ENCODE results near the gene COASY.
"Not testable (repeated sequence)": the region's sequence is repeated elsewhere in the genome, so short reads cannot be mapped to it uniquely, and the experiment has no call there.

The COASY gene

DNA sequence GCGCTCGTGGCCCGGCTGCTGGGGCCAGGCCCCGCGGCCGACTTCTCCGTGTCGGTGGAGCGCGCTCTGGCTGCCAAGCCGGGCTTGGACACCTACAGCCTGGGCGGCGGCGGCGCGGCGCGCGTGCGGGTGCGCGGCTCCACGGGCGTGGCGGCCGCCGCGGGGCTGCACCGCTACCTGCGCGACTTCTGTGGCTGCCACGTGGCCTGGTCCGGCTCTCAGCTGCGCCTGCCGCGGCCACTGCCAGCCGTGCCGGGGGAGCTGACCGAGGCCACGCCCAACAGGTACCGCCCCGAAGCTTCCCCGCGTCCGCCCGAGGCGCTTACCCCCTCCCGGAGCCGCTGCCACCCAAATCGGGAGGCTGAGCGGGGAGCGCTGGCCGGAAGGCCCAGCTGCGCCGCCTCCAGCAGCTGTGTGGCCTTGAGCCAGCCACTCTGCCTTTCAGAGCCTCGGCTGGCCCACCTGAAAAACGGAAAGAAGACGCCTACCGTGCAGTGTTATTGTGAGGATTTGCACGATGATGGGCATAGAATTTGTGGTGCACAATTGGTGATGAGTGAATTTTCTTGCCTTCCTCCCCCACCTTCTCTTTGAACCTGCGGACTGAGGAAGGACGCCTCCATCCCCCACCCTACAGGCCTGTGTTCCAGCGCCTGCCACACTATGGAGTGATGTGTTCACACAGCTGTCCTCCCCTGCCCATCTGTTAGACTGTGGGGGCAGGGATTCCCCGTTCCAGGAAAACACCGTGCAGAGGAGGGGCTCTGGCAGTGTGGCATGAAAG lies 25.4 kb upstream of the COASY start:
- in situ Hi-C loops (cut with HindIII; ENCODE audit: low sequenced_read_pairs), result no loop called here
- DNase-seq (ENCODE audit: low read depth, low spot score), result peak; percentile 74
- H3K4me3 ChIP-seq (ENCODE audit: low read depth, low read length), result peak overlapping the region; percentile 50
- TF ChIP-seq, protein P1, sequence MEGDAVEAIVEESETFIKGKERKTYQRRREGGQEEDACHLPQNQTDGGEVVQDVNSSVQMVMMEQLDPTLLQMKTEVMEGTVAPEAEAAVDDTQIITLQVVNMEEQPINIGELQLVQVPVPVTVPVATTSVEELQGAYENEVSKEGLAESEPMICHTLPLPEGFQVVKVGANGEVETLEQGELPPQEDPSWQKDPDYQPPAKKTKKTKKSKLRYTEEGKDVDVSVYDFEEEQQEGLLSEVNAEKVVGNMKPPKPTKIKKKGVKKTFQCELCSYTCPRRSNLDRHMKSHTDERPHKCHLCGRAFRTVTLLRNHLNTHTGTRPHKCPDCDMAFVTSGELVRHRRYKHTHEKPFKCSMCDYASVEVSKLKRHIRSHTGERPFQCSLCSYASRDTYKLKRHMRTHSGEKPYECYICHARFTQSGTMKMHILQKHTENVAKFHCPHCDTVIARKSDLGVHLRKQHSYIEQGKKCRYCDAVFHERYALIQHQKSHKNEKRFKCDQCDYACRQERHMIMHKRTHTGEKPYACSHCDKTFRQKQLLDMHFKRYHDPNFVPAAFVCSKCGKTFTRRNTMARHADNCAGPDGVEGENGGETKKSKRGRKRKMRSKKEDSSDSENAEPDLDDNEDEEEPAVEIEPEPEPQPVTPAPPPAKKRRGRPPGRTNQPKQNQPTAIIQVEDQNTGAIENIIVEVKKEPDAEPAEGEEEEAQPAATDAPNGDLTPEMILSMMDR (IDR thresholded peaks at IDR 0.05; ENCODE audit: low read depth, low read length), result no peak

DNA sequence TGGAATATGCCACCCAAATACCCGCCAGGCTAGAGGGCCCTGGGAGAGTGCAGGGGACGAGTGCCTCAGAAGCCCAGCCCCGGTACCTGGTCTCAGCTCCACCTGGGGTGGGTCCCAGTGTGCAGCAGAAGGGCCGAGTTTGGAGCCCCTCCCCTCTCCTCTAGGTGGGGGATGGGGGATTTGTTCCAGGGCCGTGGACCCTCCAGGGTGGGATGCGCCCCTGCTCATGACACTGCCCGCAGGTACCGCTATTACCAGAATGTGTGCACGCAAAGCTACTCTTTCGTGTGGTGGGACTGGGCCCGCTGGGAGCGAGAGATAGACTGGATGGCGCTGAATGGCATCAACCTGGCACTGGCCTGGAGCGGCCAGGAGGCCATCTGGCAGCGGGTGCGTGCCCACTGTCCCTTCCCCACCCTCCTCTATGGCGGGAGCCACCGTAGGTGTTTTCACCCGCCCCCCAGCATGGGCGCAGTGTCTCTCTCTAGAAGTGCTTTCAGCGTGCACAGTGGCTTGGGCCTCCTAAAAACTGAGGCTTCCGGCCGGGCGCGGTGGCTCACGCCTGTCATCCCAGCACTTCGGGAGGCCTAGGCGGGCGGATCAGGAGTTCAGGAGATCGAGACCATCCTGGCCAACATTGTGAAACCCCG lies 24.7 kb upstream of the COASY start:
- peak overlapping the region; percentile 50 for H3K4me3 ChIP-seq (ENCODE audit: low read depth, low read length)
- in situ Hi-C loops (cut with HindIII; ENCODE audit: low sequenced_read_pairs), result no loop called here
- no peak for DNase-seq (ENCODE audit: low read depth, low spot score)
- TF ChIP-seq, protein P1 (IDR thresholded peaks at IDR 0.05; ENCODE audit: low read depth, low read length), result no peak

DNA sequence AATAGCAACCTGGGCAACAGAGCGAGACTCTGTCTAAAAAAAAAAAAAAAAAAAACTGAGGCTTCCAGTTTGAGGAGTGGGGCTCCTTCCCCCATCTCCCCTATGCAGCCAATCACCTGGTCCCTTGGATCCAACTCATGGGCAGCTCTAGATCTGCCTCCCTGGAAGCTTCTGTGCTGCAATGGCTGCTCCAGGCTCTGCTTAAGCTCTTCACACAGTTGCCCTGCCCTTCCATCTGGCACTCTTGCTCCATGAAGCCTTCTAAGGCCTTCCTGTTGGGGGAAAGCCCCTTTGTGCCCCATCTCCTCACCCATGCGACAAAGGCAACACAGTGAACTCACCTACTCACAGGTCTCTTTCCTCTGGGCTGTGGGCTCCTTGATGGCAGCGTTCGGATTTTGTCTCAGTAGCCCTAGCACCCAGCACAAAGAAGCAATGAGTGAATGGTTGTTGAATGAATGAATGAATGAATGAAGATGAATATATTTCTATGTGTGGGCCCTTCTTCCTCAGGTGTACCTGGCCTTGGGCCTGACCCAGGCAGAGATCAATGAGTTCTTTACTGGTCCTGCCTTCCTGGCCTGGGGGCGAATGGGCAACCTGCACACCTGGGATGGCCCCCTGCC lies 24.0 kb upstream of the COASY start:
- in situ Hi-C loops (cut with HindIII; ENCODE audit: low sequenced_read_pairs), result no loop called here
- DNase-seq (ENCODE audit: low read depth, low spot score), result no peak
- TF ChIP-seq, protein P1 (IDR thresholded peaks at IDR 0.05; ENCODE audit: low read depth, low read length), result no peak
- H3K4me3 ChIP-seq (ENCODE audit: low read depth, low read length), result no peak overlapping the region

DNA sequence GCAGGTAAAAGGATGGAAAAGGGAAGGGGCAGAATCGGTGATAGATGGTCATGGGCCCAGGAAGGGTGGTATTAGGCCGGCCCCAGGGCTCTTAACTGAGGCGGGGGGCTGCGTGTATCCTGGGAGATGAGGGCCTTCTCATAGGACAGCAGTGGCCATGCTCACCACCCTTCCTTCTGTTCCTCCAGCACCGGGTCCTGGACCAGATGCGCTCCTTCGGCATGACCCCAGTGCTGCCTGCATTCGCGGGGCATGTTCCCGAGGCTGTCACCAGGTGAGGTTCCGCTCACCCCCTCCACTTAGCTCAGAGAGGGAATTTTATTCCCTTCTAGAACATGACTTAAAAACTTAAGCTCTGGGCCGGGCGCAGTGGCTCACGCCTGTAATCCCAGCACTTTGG lies 23.5 kb upstream of the COASY start:
- DNase-seq (ENCODE audit: low read depth, low spot score), result no peak
- TF ChIP-seq, protein P1 (IDR thresholded peaks at IDR 0.05; ENCODE audit: low read depth, low read length), result no peak
- no peak overlapping the region for H3K4me3 ChIP-seq (ENCODE audit: low read depth, low read length)
- in situ Hi-C loops (cut with HindIII; ENCODE audit: low sequenced_read_pairs), result no loop called here

DNA sequence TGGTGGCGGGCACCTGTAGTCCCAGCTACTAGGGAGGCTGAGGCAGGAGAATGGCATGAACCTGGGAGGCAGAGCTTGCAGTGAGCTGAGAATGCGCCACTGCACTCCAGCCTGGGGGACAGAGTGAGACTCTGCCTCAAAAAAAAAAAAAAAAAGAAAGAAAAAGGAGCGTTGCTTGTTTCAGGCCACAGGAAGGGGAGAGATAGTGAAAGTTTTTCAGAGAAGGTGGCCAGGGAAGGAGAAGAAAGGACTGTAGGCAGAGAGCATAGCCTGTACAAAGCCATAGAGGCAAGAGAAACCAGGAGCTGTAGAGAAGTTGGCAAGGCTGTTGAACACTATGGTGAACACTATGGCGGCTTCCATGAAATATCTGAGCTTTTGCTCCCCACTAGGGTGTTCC lies 21.4 kb upstream of the COASY start:
- in situ Hi-C loops (cut with HindIII; ENCODE audit: low sequenced_read_pairs); DNase-seq (ENCODE audit: low read depth, low spot score); H3K4me3 ChIP-seq (ENCODE audit: low read depth, low read length): not testable (repeated sequence)

DNA sequence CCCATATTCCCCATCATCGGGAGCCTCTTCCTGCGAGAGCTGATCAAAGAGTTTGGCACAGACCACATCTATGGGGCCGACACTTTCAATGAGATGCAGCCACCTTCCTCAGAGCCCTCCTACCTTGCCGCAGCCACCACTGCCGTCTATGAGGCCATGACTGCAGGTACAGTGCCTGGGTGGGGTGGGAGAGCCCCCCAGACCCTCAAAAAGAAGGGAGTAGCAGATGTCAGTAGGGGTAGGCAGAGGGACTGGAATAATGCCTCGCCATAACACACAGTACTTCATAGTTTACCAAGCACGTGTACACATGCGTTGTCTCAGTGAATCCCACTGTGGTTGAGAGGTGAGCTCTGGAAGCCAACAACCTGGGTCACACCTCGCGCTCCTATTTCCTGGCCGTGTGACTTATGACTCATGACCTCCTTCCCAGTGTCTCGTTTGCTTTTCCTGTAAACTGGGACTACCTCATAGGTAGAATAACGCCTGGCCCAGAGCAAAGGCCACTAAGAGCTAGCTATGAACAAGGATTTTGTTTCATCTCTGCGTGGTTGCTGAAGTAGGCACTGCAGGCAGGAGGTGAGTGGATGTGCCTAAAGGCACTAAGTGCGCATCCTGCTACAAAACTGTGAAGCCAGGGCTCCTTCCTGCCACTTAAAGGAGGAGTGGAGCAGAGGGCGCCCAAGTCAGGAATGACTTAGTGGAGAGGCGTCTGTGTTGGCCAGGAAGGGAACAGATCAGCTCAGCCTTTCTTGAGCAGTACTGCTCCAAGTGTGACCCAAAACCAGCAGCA lies 20.7 kb upstream of the COASY start:
- H3K4me3 ChIP-seq (ENCODE audit: low read depth, low read length), result no peak overlapping the region
- in situ Hi-C loops (cut with HindIII; ENCODE audit: low sequenced_read_pairs), result no loop called here
- no peak for DNase-seq (ENCODE audit: low read depth, low spot score)
- TF ChIP-seq, protein P1 (IDR thresholded peaks at IDR 0.05; ENCODE audit: low read depth, low read length), result no peak
